HepG2 (cell line): ENCODE measurements around the gene DCC. TPM values are rescaled to one million over a fixed set of nuclear protein-coding genes. Genes with fewer than 3 reads are reported as not detected.

ENCODE experiments used
- ATAC-seq: fragments of 200-7000 bp; cut with Tn5 transposase; 3 replicates; pipeline ENCODE4 v1.9.1; 2020; ENCODE audit warnings: mild to moderate bottlenecking, moderate library complexity
- BruUV-seq: library from RNA; stranded (reverse); fragments of 400-500 nt; replicated peaks from 2 replicates; lab custom pipeline; 2021; lab: Mats Ljungman, UMichigan
- CTCF ChIA-PET: fragments of 300-600 bp; formaldehyde crosslinking; extraction: SDS; loops from one replicate; lab custom pipeline; 2021; ENCODE audit warnings: low total read pairs, inconsistent platforms, low intra/inter-chr PET ratio; lab: Yijun Ruan, JAX
- POLR2A ChIA-PET: fragments of 350-600 bp; sonication (Branson Sonifier 250); formaldehyde crosslinking; loops from one replicate; lab custom pipeline; 2020; ENCODE audit warnings: antibody characterized with exemption, inconsistent platforms; lab: Yijun Ruan, JAX
- DNase-seq: peaks from one replicate; pipeline ENCODE4 v3.0.0-alpha.2; 2015; ENCODE audit warnings: low spot score
- FAIRE-seq: peaks from 3 replicates; lab custom pipeline; 2011; peaks lifted over from hg19 to GRCh38; lab: Jason Lieb, UNC
- H2AFZ ChIP-seq: one replicate; pipeline ENCODE4 v1.6.1; 2011; ENCODE audit warnings: low read length, inconsistent platforms
- H3K27ac ChIP-seq: fragments of 300-600 bp; 3 replicates; pipeline ENCODE4 v1.8.0; 2011; ENCODE audit warnings: mixed run types, mild to moderate bottlenecking, mixed read lengths, low read length, inconsistent platforms; ENCODE audit not compliant: insufficient read depth; ENCODE audit errors: extremely low read length
- H3K27me3 ChIP-seq, 2 experiments: fragments of 200-600 bp in 1 of 2; 2 replicates in 1 of 2; 3 replicates in 1 of 2; pipeline versions ENCODE4 v1.6.0 to v1.8.0; 2011; ENCODE audit warnings: low read length in 2 of 2, mild to moderate bottlenecking in 2 of 2, moderate library complexity in 2 of 2, inconsistent platforms in 1 of 2; ENCODE audit not compliant: insufficient read depth in 2 of 2, control insufficient read depth in 1 of 2
- H3K36me3 ChIP-seq, 2 experiments: fragments of 200-600 bp in 1 of 2; replicated peaks in 1 of 2; 2 replicates in 1 of 2; 3 replicates in 1 of 2; pipeline versions ENCODE4 v1.5.1 to v1.8.0; 2011; ENCODE audit warnings: low read length in 2 of 2, inconsistent platforms in 1 of 2; ENCODE audit not compliant: insufficient read depth in 2 of 2, control insufficient read depth in 1 of 2
- H3K4me1 ChIP-seq: 2 replicates; pipeline ENCODE4 v1.5.1; 2012; ENCODE audit warnings: low read length, inconsistent platforms; ENCODE audit not compliant: insufficient read depth
- H3K4me2 ChIP-seq: 2 replicates; pipeline ENCODE4 v1.6.0; 2011; ENCODE audit warnings: low read depth, low read length, inconsistent platforms
- H3K4me3 ChIP-seq, 3 experiments: fragments of 200-600 bp in 1 of 3; sonication (generic), shearing (Covaris generic) in 1 of 3; replicated peaks in 1 of 3; 2 replicates each; pipeline ENCODE4 v1.5.1; 2011 to 2016; ENCODE audit warnings: low read length in 3 of 3, inconsistent platforms in 2 of 3, low read depth in 2 of 3, mild to moderate bottlenecking in 2 of 3, control low read depth in 1 of 3, mixed read lengths in 1 of 3; ENCODE audit not compliant: insufficient read depth in 1 of 3
- H3K79me2 ChIP-seq: one replicate; pipeline ENCODE4 v1.6.1; 2011; ENCODE audit warnings: low read length, inconsistent platforms; ENCODE audit not compliant: insufficient read depth
- H3K9ac ChIP-seq: 2 replicates; pipeline ENCODE4 v1.6.0; 2011; ENCODE audit warnings: mild to moderate bottlenecking, low read depth, low read length, inconsistent platforms; ENCODE audit not compliant: insufficient read depth
- H3K9me3 ChIP-seq: 2 replicates; pipeline ENCODE4 v1.5.1; 2012; ENCODE audit warnings: mild to moderate bottlenecking, low read length
- H4K20me1 ChIP-seq: 2 replicates; pipeline ENCODE4 v1.6.0; 2011; ENCODE audit warnings: inconsistent platforms, mild to moderate bottlenecking, low read length, moderate library complexity; ENCODE audit not compliant: insufficient read depth
- GABPA ChIP-seq, 2 experiments: IDR thresholded peaks; 2 replicates each; pipeline ENCODE4 v1.6.1; 2011 to 2016; ENCODE audit warnings: low read depth in 2 of 2, low read length in 1 of 2, missing biosample characterization in 1 of 2, missing genetic modification characterization in 1 of 2
- JUND ChIP-seq: sonication (generic); formaldehyde crosslinking; IDR thresholded peaks from 2 replicates; pipeline ENCODE4 v1.8.0; 2022; ENCODE audit warnings: mild to moderate bottlenecking, missing genetic modification reagents
- NR3C1 ChIP-seq: sonication (generic); formaldehyde crosslinking; IDR thresholded peaks from 2 replicates; pipeline ENCODE4 v1.4.0; 2020; ENCODE audit warnings: missing genetic modification reagents
- RBM39 ChIP-seq: fragments of 200-400 bp; formaldehyde crosslinking; IDR thresholded peaks from one replicate; pipeline ENCODE4 v1.6.1; 2018; ENCODE audit warnings: antibody characterized with exemption, mild to moderate bottlenecking, low read depth, low read length; ENCODE audit not compliant: poor library complexity, severe bottlenecking
- ZNF264 ChIP-seq: sonication (generic); formaldehyde crosslinking; IDR thresholded peaks from 2 replicates; pipeline ENCODE4 v1.4.0; 2020; ENCODE audit warnings: missing genetic modification reagents
- ZNF549 ChIP-seq: sonication (generic); formaldehyde crosslinking; IDR thresholded peaks from 2 replicates; pipeline ENCODE4 v1.5.0; 2020; ENCODE audit warnings: missing genetic modification reagents
- WGBS: methylation state at CpG from one replicate; pipeline ENCODE4 v1.1.6; 2017; ENCODE audit warnings: low lambda C conversion rate; 5-methylcytosine and 5-hydroxymethylcytosine counted together
- in situ Hi-C: cut with HindIII; loops from 2 replicates; pipeline ENCODE4 v1.10.0; 2017; ENCODE audit warnings: low pct_unique_long_range_greater_than_20kb; ENCODE audit not compliant: extremely low pct_ligation_motif_present
- intact Hi-C: fragments of 100-400 bp; cut with micrococcal nuclease; formaldehyde crosslinking; loops from one replicate; pipeline ENCODE4 v1.10.0; 2022; ENCODE audit not compliant: unreplicated experiment
- polyA plus RNA-seq, 8 experiments: library from polyadenylated mRNA; depleted of rRNA in 3 of 8; stranded (reverse) in 7 of 8; unstranded in 1 of 8; fragments of >200 nt; fragmentation: Illumina TruSeq in 4 of 8; extraction: Trizol in 4 of 8; gene quantifications; 2 replicates each; pipeline versions ENCODE4 v1.2.1 to v1.2.3, GENCODE V29; 2011 to 2016; ENCODE audit warnings: low read depth in 4 of 8, missing spikeins in 1 of 8, mixed read lengths in 1 of 8; ENCODE audit not compliant: insufficient read depth in 1 of 8
- total RNA-seq, 5 experiments: library from RNA; depleted of rRNA; stranded (reverse); fragments of >200 nt; fragmentation: Illumina TruSeq; extraction: Trizol; gene quantifications; 2 replicates each; pipeline ENCODE4 v1.2.3, GENCODE V29; 2016; ENCODE audit warnings: low read depth in 1 of 5
- TF ChIP-seq, protein P1 (sequence below): sonication (generic); formaldehyde crosslinking; IDR thresholded peaks from 2 replicates; pipeline ENCODE4 v1.4.0; 2020; ENCODE audit warnings: missing genetic modification reagents

Gene DCC
- total and polyA plus RNA-seq, 2 of the 13 experiments (the other 11 are each of a cell fraction or from before 2014, with no cell fraction given), result not detected

DNA sequence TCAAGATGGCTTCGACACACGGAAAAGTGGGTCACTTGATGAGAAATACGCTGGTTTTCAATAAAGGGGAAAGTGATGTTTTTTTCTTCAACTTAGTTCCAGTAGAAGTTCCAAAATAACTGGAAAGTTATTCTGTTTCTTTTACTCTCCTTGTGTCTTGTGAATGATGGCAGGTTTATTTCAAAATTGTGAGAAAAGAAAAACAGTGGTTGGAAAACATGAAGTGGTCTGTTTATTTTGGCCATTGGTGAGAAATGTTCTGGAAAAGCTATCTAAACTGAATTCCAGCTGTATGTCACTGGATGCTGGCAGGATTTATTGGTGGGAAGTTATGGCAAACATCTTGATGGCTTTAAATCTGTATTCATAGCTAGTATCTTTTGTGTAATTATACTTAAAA, 484.1 kb downstream of the DCC start:
- no TSS peak for BruUV-seq

More for the DNA sequence above, 484.1 kb downstream of the DCC start:
- ChIA-PET CTCF (no interaction called here), POLR2A (no interaction called here)
- no peaks in the 10 kb centered on the region for H3K27me3 ChIP-seq
- no peaks in the 10 kb centered on the region for H3K4me1 ChIP-seq
- WGBS, result 1% methylated on average over 3 of the region's 3 CpGs
- intact Hi-C loops, result no loop called here
- no peak overlapping the region for H3K4me2 ChIP-seq
- no peaks in the 10 kb centered on the region for H3K36me3 ChIP-seq
- FAIRE-seq (no peak), ATAC-seq (no peak), DNase-seq (no peak)
- H3K79me2 ChIP-seq, result no peaks in the 10 kb centered on the region
- TF ChIP-seq ZNF549 (no peak), GABPA (IDR thresholded peaks at IDR 0.05; ENCODE audit: low read depth, low read length) (no peak), GABPA (CRISPR knock-in tag; IDR thresholded peaks at IDR 0.05; ENCODE audit: low read depth) (no peak), ZNF264 (CRISPR knock-in tag) (no peak), RBM39 (no peak), JUND (CRISPR knock-in tag) (no peak), NR3C1 (CRISPR knock-in tag) (no peak)
- TF ChIP-seq, protein P1, sequence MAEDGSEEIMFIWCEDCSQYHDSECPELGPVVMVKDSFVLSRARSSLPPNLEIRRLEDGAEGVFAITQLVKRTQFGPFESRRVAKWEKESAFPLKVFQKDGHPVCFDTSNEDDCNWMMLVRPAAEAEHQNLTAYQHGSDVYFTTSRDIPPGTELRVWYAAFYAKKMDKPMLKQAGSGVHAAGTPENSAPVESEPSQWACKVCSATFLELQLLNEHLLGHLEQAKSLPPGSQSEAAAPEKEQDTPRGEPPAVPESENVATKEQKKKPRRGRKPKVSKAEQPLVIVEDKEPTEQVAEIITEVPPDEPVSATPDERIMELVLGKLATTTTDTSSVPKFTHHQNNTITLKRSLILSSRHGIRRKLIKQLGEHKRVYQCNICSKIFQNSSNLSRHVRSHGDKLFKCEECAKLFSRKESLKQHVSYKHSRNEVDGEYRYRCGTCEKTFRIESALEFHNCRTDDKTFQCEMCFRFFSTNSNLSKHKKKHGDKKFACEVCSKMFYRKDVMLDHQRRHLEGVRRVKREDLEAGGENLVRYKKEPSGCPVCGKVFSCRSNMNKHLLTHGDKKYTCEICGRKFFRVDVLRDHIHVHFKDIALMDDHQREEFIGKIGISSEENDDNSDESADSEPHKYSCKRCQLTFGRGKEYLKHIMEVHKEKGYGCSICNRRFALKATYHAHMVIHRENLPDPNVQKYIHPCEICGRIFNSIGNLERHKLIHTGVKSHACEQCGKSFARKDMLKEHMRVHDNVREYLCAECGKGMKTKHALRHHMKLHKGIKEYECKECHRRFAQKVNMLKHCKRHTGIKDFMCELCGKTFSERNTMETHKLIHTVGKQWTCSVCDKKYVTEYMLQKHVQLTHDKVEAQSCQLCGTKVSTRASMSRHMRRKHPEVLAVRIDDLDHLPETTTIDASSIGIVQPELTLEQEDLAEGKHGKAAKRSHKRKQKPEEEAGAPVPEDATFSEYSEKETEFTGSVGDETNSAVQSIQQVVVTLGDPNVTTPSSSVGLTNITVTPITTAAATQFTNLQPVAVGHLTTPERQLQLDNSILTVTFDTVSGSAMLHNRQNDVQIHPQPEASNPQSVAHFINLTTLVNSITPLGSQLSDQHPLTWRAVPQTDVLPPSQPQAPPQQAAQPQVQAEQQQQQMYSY (CRISPR knock-in tag), result no peak
- no peaks in the 10 kb centered on the region for H4K20me1 ChIP-seq
- in situ Hi-C loops, result no loop called here
- H3K9me3 ChIP-seq, result peaks cover 65% of the 10 kb centered on the region
- no peak overlapping the region for H3K9ac ChIP-seq
- H3K27ac ChIP-seq, result no peak overlapping the region
- H2AFZ ChIP-seq, result no peak overlapping the region
- H3K4me3 ChIP-seq, result no peak overlapping the region
